GM19372 (cell line): ENCODE measurements around the gene GPR139.

ENCODE experiments used
- ATAC-seq: cut with Tn5 transposase; IDR thresholded peaks from one replicate; pipeline ENCODE4 v1.9.1; 2021; ENCODE audit warnings: mild to moderate bottlenecking, low read depth, moderate library complexity; ENCODE audit not compliant: unreplicated experiment

GPR139 gene

DNA sequence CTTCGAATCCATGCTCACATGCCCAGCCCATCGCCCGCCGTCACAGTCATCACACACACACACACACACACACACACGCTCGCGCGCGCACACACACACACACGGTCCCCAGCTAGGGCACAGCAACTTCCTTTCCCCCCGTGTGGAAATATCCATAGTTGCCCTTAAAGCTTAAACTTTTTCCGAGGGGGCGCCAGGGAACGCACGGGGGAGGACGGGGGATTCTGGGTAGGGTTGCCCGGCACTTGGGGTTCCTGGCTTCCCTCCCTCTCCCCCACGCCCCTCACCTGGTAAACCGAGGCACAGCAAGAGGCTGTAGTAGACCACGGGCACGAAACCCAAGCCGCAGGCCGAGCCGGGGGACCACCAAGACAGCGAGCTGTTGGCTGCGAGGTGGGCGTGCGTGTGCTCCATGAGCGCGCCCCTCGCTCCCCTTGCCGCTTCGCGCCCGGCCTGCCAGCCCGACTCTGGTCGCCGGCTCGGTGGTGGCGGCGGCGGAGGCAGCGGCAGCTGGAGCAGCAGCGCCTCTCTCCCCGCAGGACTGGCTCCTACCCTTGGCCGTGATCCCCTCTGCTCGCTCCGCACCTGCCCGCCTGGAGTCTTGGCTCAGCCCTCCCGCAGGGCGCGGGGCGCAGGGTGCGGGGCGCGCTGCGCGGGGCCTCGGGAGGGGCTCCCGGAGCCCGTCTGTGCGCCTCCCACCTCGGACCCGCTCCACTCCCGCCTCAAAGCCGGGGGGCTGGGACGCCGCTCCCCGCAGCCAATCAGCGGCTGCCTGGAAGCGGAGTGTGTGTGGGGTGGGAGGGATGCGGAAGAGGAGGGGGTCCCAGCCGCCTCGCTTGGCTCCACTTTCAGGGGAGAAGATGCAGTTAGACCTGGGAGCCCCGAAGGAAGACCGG, at the start of gene GPR139:
TSS of gene GPR139 (minus strand) at position 688 of the 896 bp plus-strand sequence. CDS start at position 414, 274 bp downstream.
- ATAC-seq: no peak

DNA sequence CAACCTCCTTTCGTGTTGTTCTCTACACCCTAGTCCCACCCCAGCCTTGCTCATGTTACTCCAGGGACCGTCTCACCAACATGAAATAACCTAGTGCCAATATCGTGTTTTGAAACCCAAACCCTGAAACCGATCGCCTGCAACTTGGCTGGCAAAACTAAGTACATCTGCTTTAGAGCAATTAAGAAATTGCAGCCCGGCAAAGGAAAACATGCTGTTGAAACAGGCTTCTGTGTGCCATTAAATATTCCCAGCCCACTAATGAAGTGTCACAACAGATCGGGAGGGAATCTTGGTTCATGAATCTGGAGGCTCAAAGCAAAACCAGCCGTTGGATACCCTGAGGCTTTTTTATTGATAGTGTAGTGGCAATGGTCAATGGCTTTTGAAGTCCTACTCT, 48.3 kb upstream of the GPR139 start:
- no peak for ATAC-seq

DNA sequence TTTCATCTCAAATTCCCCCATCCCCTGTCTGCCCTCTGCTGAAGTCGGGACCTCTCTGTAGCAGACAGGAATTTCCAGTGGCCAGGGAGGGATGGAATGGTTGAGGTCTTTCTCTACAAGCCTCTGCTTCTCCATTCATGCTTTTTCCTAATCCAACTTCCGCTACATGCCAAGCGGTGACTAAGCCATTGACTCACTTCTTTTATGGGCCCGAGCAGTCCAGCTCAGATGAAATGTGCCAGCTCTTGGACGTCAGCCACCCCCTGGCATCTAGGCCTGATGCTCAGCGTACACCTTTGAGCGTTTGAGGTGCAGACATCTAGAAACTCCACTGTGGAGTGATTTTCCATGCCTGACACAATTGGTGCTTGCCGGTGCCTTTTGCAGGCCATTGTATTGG, 40.7 kb upstream of the GPR139 start:
- ATAC-seq: no peak

DNA sequence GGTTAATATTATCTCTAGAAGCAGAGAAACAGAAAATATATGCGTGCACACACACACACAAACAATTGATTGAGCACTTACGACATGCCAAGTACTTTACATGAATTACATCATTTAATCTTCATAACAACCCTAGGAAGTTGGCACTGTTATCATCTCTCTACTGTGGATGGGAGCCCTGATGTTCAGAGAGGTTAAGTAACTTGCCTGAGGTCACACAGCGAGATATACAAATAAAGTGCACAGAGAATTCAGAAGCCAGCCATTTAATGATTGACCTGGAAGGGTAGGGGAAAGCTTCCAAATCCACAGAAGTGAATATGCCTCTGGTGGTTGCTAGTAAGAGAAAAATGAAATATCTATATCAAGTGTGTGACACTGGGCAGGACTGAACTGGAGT, 37.5 kb upstream of the GPR139 start:
- ATAC-seq: no peak

DNA sequence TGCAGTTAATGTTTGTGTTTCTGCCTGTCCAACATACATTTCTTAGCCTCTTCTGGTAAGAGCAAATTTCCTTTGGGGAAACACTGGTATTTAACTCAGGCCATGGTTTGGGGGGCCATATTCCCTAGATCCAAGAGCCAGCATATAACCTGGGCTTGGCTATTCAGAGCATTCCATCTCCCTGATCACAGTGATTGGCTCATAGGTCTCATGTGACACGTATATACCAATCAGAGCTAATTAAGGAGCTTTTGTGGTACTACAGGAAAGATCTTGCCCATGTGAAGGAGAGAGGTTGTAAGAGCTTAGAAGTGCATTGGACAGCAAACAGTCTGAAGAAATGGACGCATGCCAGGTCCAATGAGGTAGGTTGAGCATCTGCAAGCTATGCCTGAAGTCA, 33.4 kb upstream of the GPR139 start:
- ATAC-seq: no peak

DNA sequence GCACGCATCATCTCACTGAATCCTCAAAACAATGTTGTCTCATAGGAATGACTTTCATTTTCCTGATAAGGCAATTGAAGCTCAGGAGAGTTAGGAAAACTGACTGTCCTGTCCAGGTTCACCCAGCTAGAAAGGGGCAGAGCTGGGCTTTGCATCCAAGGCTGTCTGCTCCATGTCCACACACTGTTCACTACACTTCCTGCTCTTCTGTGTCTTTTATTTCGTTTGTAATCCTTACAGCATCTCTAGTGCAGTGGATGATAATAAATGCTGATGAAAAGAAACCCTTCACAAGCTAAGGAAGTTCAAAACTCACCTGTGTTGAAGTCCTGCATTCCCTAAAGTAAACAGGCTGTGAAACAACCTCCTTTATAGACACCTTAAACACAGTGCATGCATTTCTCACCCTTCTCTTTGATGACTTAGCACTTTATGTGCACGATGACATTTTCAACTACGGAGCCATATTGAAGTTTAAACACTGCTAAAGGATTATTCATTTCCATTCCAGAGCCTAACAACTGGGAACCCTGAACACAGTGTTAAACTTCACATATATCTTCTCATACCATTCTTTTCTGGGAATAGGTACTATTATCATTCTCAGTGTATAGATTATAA, 31.0 kb upstream of the GPR139 start:
- no peak for ATAC-seq

DNA sequence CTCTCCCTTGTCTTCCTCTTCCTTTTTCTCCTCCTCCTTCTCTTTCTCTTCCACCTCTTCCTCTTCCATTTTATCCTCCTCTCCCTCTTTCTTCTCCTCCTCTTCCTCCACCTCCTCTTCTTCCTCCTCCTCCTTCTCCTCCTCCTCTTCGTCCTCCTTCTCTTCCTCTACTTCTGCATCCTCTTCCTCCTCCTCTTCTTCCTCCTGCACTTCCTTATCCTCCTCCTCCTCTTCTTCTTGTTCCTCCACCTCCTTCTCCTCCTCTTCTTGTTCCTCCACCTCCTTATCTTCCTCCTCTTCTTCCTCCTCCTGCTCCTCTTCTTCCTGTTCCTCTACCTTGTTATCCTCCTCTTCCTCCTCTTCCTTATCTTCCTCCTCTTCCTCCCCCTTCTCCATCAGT, 28.8 kb upstream of the GPR139 start:
- no peak for ATAC-seq

DNA sequence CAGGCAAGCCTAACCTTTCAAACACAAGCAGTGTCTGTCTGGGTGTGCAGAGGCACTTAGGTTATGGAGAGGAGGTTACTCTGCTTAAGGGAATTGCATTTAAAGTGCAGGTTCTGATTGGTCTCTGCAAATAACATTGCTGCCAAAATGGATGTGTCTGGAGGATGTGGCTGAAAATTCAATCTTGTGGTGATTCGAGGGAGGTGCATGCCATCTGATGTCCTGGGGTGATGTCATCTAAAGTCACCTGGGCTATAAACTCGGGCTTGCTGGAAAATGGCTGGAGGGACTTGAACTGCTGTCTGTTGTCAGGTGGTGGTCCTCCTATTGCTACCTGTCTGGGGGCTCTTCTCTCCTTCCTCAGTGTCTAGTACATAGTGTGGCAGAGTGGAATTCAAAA, 28.3 kb upstream of the GPR139 start:
- ATAC-seq: no peak

DNA sequence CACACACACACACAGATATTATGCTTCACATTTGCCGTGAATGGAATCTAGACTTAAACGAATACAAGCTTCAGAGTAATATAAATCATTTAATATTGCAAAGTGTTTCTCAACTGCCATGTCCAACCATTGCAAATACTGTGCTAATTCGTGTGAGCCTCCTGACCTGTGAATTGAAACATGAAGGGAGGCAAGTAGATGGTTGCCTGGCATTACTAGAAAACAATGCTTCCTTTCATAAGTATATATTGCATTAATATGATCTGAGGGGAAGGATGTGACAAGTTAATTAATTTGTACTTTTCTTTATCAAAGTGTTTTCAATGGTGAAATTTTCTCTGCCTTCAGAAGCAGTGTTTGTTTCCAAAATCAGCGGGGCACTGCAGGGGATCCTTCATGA, 25.7 kb upstream of the GPR139 start:
- no peak for ATAC-seq

DNA sequence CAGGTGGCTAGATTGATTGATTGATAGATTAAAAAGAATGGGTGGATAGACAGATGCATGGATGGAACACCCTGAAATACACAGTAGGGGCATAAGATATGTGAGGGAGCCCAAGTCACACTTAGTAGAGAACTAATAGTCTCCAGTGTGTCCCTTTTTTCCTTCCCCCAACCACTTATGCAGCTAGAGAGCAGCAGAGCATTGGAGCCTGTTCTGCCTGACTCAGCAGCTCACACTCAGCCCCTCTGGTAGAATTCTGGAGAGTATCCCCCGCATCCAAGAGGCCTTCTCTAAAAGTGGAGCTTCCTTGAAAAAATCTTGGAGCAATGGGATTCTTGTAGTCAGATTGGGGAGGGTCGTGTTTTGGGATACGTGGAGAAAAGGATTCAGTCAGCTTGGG, 20.5 kb upstream of the GPR139 start:
- no peak for ATAC-seq

DNA sequence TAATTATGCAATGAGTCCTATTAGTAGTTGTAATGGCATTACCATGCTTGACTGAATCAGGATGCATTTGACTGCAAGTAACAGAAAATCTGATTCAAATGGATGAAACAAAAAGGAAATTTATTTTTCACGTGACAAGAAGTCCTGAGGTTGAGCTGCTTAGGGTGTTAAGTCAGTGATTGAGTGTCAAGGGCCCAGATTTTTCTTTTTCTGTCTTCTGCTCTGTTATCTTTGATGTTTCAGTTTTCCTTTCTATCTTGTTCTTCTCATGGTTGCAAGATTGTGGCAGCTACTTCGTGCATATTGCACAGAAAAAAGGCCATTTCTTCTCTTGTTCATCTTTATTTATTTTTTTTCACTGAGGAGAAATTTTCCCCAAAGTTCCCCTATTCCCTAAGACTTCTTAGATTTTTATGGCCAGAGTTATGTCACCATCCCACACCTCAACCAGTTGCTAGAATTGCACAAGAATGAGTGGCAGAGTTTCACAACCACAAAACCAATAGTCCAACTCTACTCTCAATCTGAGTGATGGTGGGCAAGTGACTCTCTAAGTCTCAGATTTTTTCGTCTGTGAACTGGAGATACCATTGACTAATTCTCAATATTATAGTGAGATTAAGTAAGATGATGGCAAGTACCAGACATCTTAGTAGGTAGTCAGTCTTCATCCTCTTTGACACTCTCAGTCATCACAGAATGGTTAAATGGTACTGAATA, 15.7 kb upstream of the GPR139 start:
- no peak for ATAC-seq

DNA sequence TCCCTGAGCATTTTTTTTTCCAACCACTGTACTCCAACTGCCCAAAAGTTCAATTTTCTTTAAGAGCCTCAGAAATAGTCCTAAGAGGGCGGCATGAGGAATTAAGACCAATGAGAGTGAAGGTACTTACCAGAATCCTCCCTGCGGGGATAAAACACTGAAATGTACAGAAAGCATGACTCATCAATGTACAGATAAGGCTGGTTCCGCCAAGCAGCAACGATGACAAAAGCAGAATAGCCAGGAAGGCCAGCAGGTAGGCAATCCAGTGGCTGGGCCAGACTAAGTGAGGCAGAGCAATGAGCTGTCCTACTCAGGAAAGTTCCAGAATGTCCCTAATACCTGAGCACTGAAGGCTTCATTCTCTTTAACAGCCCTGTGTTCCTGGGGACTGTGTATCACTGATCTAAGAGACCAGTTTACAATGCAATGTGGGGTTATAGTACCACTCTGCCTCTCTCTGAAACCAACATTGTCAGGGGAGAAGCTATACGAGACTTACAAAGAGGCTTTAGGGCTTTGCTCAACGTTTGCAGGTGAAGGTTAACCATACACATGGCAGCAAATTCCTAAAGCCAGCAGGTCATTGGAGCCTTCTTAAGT, 11.0 kb upstream of the GPR139 start:
- ATAC-seq: no peak

DNA sequence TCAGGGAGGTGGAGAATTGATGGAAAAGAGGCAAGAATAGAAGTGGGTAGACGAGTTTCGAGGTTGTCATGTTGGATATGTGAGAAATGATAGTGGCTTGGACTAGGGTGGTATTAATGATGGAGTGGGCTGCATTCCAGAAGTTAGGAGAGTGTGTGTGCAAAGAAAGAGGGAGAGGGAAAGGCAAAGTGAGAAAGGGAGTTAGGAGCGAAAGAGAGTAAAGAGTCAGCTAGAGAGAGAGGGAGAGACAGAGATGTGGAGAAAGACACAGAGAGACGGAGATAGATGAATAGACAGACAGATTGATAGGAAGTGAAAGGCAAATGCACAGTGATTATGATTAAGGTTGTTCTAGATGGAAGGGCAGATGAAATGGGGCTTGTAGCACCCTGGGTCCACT, 5.4 kb upstream of the GPR139 start:
- ATAC-seq: no peak

DNA sequence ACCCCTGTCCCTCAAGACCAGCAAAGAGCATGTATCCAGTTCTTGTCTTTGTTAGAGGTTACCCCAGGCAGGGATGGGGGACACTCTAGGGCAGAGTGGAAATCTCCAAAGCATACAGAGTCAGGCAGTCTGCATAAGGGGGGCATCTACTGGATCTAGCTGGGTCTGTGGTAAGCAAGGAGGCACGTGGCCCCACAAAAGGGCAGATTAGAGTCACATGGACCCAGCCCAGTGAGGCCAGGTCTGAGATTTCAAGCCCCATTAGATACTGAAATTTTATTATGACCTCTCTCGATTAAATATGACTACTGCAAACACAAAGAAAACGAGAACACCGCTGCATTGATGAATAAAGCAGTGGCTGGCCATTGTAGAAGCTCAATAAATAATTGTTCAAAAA, 1.6 kb upstream of the GPR139 start:
- ATAC-seq: no peak

DNA sequence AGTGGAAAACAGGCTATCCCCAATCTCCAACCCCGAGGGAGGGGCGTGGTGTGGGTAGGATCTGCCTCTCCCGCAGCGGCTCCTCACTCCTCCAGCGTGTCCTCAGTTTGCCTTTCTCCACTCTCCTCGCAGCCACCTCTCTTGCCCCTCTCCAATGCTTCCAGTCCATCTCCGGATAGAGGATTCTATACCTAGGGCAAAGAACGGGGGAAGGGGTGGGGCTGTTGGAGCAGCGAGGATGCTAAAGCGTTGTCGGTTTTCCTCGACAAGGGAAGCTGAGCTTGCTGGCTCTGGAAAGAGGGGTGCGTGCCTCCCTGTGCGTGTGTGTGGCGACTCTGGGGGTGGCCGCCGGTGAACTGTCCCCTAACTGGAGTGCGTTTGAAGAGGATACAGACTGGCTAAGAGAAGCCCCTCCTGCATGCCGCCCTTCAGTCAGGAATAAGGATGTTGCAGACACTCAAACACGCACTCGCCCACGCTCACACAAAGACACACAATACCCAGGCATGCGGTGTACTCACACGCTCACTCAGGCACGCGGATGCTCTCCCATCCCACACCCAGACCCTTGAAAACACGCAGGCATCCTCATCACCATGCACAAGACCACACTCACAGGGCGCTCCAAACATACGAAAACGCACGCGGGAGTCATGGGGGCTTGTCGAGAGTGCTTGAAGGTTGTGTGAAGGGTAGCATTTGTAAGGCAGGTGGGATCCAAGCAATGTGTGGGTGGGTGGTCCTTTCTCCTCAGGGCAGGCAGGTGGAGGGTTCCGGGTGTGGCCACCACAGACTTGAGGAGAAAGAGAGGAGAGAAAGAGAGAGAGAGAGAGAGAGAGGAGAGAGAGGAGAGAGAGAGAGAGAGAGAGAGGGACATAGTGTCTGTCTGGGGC, 655 bp upstream of the GPR139 start:
- no peak for ATAC-seq

DNA sequence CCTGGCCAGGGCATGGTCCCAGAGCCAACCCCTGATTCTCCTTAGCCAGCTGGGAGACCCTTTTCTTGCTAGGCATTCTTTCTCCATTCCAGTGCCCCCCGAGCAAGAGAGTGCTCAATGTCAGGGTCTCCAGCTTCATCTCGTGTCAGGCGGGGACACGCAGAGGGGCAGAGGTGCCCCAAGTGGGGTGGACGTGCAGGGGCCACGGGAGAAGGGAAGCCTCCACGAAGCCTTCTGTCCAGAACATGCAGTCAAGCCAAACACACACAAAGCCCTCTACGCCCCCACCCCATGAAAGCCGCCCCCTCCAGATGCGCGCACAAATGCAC, 852 bp downstream of the GPR139 start:
- ATAC-seq: no peak

DNA sequence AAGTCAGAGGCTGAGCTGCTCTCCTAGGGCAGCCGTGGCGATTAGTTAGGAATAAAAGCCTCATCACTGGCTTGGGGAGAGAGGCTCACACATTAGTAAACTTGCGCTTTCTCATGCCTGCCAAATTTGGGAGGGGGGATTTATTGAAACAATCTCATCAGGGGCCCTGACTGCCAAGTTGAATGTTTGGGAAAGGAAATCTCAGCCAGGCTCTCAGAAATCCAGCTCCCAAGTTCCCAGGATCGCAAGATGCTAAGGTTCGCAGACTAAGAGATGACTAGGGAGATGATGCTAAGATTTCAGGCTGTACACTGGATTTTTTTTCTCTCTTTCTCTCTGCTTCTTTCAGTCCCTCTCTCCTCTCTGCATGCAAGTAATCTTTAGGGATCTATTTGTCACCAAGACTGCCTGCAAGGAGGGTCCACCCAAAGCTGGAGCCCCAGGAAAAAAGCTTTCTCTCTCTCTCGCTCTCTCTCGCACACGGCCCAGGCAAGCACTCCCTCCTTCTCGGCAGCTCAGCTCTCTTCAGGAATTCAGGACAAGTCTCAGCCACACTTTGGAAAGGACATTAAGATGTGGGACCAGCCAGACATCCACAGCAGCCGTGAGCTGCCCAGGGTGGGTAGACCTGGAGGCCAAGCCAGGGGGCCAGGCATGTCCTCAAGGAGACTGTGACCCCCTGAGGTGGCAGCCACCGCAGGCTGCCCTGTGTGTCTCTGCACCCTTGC, 1.4 kb downstream of the GPR139 start:
- no peak for ATAC-seq

DNA sequence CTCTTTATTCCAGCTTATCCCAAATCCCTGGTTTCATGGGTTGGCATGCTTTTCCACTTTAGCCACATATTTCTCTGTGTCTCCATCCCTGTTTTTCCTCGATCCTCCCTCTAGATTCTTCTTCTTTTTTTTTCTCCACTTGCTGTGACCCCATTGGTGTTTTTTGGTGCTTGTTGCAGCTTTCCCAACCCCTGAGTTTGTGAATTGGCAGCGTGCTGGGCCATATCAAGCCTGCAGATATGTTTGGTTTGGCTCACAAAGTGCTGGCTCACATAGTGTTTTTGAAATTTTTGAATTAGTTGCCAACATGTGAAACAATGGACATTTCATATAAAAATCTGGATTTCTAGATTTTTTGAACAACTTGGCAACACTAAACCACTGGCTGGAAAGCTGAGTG, 8.8 kb downstream of the GPR139 start:
- ATAC-seq: no peak

DNA sequence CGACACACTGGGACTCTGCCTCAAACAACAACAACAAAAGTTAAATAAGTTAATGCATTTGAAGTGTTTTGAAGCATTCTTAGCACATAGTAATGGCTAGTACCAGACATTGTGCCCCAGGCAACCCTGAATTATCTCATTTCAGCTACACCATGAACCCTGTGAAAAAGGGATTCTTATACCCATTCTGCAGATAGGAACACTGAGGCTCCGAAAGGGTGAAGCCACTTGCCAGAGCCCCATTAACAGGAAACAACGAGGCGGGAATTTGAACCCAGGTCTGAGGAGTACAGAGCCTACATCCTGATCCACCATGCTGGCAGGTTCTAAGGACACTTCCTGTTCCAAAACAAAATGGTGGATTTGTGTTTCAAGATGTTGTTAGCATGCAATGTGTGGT, 9.2 kb downstream of the GPR139 start:
- ATAC-seq: no peak

DNA sequence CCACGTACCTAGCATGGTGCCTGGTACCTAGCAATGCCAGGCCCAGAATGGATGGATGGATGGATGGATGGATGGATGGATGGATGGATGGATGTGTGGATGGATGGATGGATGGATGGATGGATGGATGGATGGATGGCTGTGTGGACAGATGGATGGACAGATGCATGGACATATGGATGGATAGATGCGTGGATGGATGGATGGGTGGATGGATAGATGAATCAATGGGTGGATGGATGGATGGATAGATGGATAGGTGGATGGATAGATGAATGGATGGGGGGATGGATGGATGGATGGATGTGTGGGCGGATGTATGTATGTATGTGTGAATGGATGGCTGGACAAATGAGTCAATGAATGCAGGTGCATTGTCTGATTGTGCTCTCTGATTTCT, 12.6 kb downstream of the GPR139 start:
- ATAC-seq: no peak
